BLaER1 (cell line): Measurements from ENCODE around the gene EIF4G1.

Source experiments
- H3K27ac ChIP-seq: shearing (Covaris generic); formaldehyde crosslinking; 2 replicates; pipeline ENCODE4 v1.8.1; 2022
- H3K27me3 ChIP-seq: shearing (Covaris generic); formaldehyde crosslinking; 2 replicates; pipeline ENCODE4 v1.8.1; 2022
- H3K36me3 ChIP-seq: shearing (Covaris generic); formaldehyde crosslinking; 2 replicates; pipeline ENCODE4 v1.8.1; 2022
- H3K4me1 ChIP-seq: shearing (Covaris generic); formaldehyde crosslinking; 2 replicates; pipeline ENCODE4 v1.8.1; 2022
- H3K4me2 ChIP-seq: shearing (Covaris generic); formaldehyde crosslinking; 2 replicates; pipeline ENCODE4 v1.8.1; 2022
- H3K4me3 ChIP-seq: shearing (Covaris generic); formaldehyde crosslinking; 2 replicates; pipeline ENCODE4 v1.8.1; 2022
- H3K9ac ChIP-seq: shearing (Covaris generic); formaldehyde crosslinking; 2 replicates; pipeline ENCODE4 v1.8.1; 2022
- H3K9me3 ChIP-seq: shearing (Covaris generic); formaldehyde crosslinking; 2 replicates; pipeline ENCODE4 v1.8.1; 2022
- H4K20me1 ChIP-seq: shearing (Covaris generic); formaldehyde crosslinking; 2 replicates; pipeline ENCODE4 v1.8.1; 2022
- Cebpa-rat ChIP-seq: shearing (Covaris generic); IDR thresholded peaks from 2 replicates; pipeline ENCODE4 v1.8.1; 2022

EIF4G1 gene

GRCh38 chr3:184333190-184333589 is 18.8 kb downstream of the EIF4G1 start:
- H3K4me2 ChIP-seq, result no peak overlapping the region
- no peaks in the 10 kb centered on the region for H3K9me3 ChIP-seq
- H3K36me3 ChIP-seq, result peaks cover 73% of the 10 kb centered on the region
- 0 out of 2 replicates have a peak overlapping the region, but pooled peaks have one; percentile 36 for H3K9ac ChIP-seq
- peaks cover 95% of the 10 kb centered on the region for H4K20me1 ChIP-seq
- no peak overlapping the region for H3K4me3 ChIP-seq
- no peaks in the 10 kb centered on the region for H3K27me3 ChIP-seq
- no peak for TF ChIP-seq Cebpa-rat
- peaks cover 26% of the 10 kb centered on the region for H3K4me1 ChIP-seq
- H3K27ac ChIP-seq, result no peak overlapping the region; the same call in 1 of the 2 replicates

GRCh38 chr3:184333700-184334099 is 19.3 kb downstream of the EIF4G1 start:
- Histone ChIP-seq H3K4me1 (peaks cover 31% of the 10 kb centered on the region), H3K4me2 (no peak overlapping the region), H3K9ac (0 out of 2 replicates have a peak overlapping the region, but pooled peaks have one; percentile 36), H3K27me3 (no peaks in the 10 kb centered on the region; the same call in 1 of the 2 replicates), H3K9me3 (no peaks in the 10 kb centered on the region), H4K20me1 (peaks cover 95% of the 10 kb centered on the region), H3K4me3 (no peak overlapping the region), H3K36me3 (peaks cover 68% of the 10 kb centered on the region), H3K27ac (no peak overlapping the region)
- TF ChIP-seq Cebpa-rat, result no peak

GRCh38 chr3:184334470-184335158 is 20.2 kb downstream of the EIF4G1 start:
- Histone ChIP-seq H3K36me3 (peaks cover 59% of the 10 kb centered on the region), H3K4me1 (peaks cover 40% of the 10 kb centered on the region), H3K27me3 (no peaks in the 10 kb centered on the region; the same call in 1 of the 2 replicates), H3K4me2 (no peak overlapping the region), H3K9me3 (no peaks in the 10 kb centered on the region), H3K4me3 (no peak overlapping the region), H3K9ac (0 out of 2 replicates have a peak overlapping the region, but pooled peaks have one; percentile 82), H4K20me1 (peaks cover 95% of the 10 kb centered on the region), H3K27ac (no peak overlapping the region)
- TF ChIP-seq Cebpa-rat, result no peak

GRCh38 chr3:184335291-184335660 is 20.9 kb downstream of the EIF4G1 start:
- peak overlapping the region; percentile 96 for H3K4me2 ChIP-seq
- H3K9ac ChIP-seq, result peak overlapping the region; percentile 82
- H3K27ac ChIP-seq, result peak overlapping the region; percentile 64; the same call in 1 of the 2 replicates
- H4K20me1 ChIP-seq, result peaks cover 95% of the 10 kb centered on the region
- H3K27me3 ChIP-seq, result no peaks in the 10 kb centered on the region; the same call in 1 of the 2 replicates
- H3K9me3 ChIP-seq, result no peaks in the 10 kb centered on the region
- peak overlapping the region; percentile 77 for H3K4me3 ChIP-seq
- peaks cover 44% of the 10 kb centered on the region for H3K4me1 ChIP-seq
- H3K36me3 ChIP-seq, result peaks cover 52% of the 10 kb centered on the region
- TF ChIP-seq Cebpa-rat, result no peak

GRCh38 chr3:184335661-184336546 is 21.5 kb downstream of the EIF4G1 start:
- no peak for TF ChIP-seq Cebpa-rat
- Histone ChIP-seq H3K27ac (peak overlapping the region; percentile 64), H3K4me3 (peak overlapping the region; percentile 77), H3K9me3 (no peaks in the 10 kb centered on the region), H4K20me1 (peaks cover 91% of the 10 kb centered on the region), H3K36me3 (peaks cover 46% of the 10 kb centered on the region), H3K9ac (peak overlapping the region; percentile 82), H3K4me2 (peak overlapping the region; percentile 96), H3K27me3 (no peaks in the 10 kb centered on the region; the same call in 1 of the 2 replicates), H3K4me1 (peaks cover 46% of the 10 kb centered on the region)

- Histone ChIP-seq H3K4me3 (peak overlapping the region; percentile 77), H3K4me2 (peak overlapping the region; percentile 96), H3K9me3 (no peaks in the 10 kb centered on the region), H4K20me1 (peaks cover 91% of the 10 kb centered on the region), H3K4me1 (peaks cover 52% of the 10 kb centered on the region), H3K27me3 (no peaks in the 10 kb centered on the region; the same call in 1 of the 2 replicates), H3K36me3 (peaks cover 42% of the 10 kb centered on the region), H3K27ac (peak overlapping the region; percentile 64), H3K9ac (peak overlapping the region; percentile 82)
- no peak for TF ChIP-seq Cebpa-rat
Observed at GRCh38 chr3:184336547-184337398, 22.4 kb downstream of the EIF4G1 start.

GRCh38 chr3:184337399-184337714 is 23.0 kb downstream of the EIF4G1 start, which contains the start of gene FAM131A:
FAM131A (plus strand) TSS chr3:184337600; CDS start chr3:184337631, 31 bp downstream.
- Histone ChIP-seq H4K20me1 (peaks cover 87% of the 10 kb centered on the region), H3K4me3 (peak within 1 kb of the TSS; percentile 77), H3K36me3 (peaks cover 42% of the 10 kb centered on the region), H3K27me3 (no peaks in the 10 kb centered on the region; the same call in 1 of the 2 replicates), H3K4me2 (peak within 1 kb of the TSS; percentile 96), H3K9ac (peak within 1 kb of the TSS; percentile 82), H3K27ac (peak within 1 kb of the TSS; percentile 64), H3K9me3 (no peaks in the 10 kb centered on the region), H3K4me1 (peaks cover 52% of the 10 kb centered on the region)
- TF ChIP-seq Cebpa-rat, result no peak

GRCh38 chr3:184337981-184338380 is 23.6 kb downstream of the EIF4G1 start:
- TF ChIP-seq Cebpa-rat, result no peak
- Histone ChIP-seq H4K20me1 (peaks cover 81% of the 10 kb centered on the region), H3K4me1 (peaks cover 52% of the 10 kb centered on the region), H3K27me3 (no peaks in the 10 kb centered on the region; the same call in 1 of the 2 replicates), H3K27ac (no peak overlapping the region), H3K9ac (peak overlapping the region; percentile 39; the same call in 1 of the 2 replicates), H3K4me2 (peak overlapping the region; percentile 96), H3K4me3 (peak overlapping the region; percentile 49), H3K9me3 (no peaks in the 10 kb centered on the region), H3K36me3 (peaks cover 42% of the 10 kb centered on the region)

- H3K36me3 ChIP-seq, result peaks cover 42% of the 10 kb centered on the region
- no peaks in the 10 kb centered on the region for H3K9me3 ChIP-seq
- no peaks in the 10 kb centered on the region; the same call in 1 of the 2 replicates for H3K27me3 ChIP-seq
- peaks cover 76% of the 10 kb centered on the region for H4K20me1 ChIP-seq
- peak overlapping the region; percentile 39; the same call in 1 of the 2 replicates for H3K9ac ChIP-seq
- H3K4me3 ChIP-seq, result peak overlapping the region; percentile 49
- H3K4me2 ChIP-seq, result peak overlapping the region; percentile 96
- peaks cover 52% of the 10 kb centered on the region for H3K4me1 ChIP-seq
- no peak for TF ChIP-seq Cebpa-rat
- H3K27ac ChIP-seq, result no peak overlapping the region
Observed at GRCh38 chr3:184338511-184338945, 24.1 kb downstream of the EIF4G1 start.
